ENCODE measurements around the gene CADM4. TPM values are rescaled to one million over a fixed set of nuclear protein-coding genes. Genes with fewer than 3 reads are reported as not detected.

The CADM4 gene
- total and polyA plus RNA-seq, 10 of the 15 experiments (the other 5 are each of a cell fraction or from before 2014, with no cell fraction given) = 0.04 to 0.12 (median 0.08) TPM; not detected in 5

DNA sequence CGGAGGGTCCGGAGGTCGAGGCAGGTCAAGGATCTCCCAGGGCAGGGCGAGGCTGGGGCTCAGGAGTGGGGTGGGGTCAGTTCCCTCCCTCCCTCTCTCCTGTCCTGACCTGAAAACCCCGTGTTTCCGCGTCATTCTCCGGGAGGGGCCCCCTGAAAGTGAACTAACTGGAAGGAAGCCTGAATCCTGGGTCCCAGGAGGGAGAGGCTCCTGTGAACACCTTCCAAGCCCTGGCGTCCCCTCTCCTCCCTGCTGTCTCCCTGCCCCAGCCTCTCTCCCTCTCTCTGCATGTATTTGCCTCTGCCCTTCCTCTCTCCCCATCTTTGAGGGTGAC, 741 bp upstream of the CADM4 start:
- H3K4me2 ChIP-seq (ENCODE audit: control insufficient read depth, insufficient read depth) = peak overlapping the region; percentile 62
- 31% methylated on average over 7 of the region's 9 CpGs for WGBS (ENCODE audit: insufficient coverage, insufficient replicate concordance, low lambda C conversion rate, missing lambda C conversion rate)
- no peak overlapping the region for H3K27ac ChIP-seq (ENCODE audit: control insufficient read depth, insufficient read depth)
- in situ Hi-C loops (cut with MboI) = no loop called here
- H3K79me2 ChIP-seq (ENCODE audit: control insufficient read depth, insufficient read depth, low read length) = no peaks in the 10 kb centered on the region
- no peak overlapping the region for H2AFZ ChIP-seq (ENCODE audit: control insufficient read depth, low read depth, low read length)
- ATAC-seq (no peak), FAIRE-seq (no peak), DNase-seq (ENCODE audit: low read depth, low spot score) (no peak)
- POLR2A ChIA-PET = no interaction called here
- no peaks in the 10 kb centered on the region for H4K20me1 ChIP-seq (ENCODE audit: control insufficient read depth, insufficient read depth)
- RAD21 ChIA-PET (ENCODE audit: unreplicated experiment) = no interaction called here
- no peak overlapping the region for H3K9ac ChIP-seq (ENCODE audit: control insufficient read depth, insufficient read depth, low read length)
- intact Hi-C loops (cut with micrococcal nuclease; ENCODE audit: unreplicated experiment) = no loop called here
- no TSS peak for BruUV-seq (replicated peaks)
- TF ChIP-seq GATAD2B (conservative IDR thresholded peaks at IDR 0.05; ENCODE audit: low read depth) (no peak), CBX5 (IDR thresholded peaks at IDR 0.05; ENCODE audit: low read depth) (no peak), BACH1 (IDR thresholded peaks at IDR 0.05; ENCODE audit: borderline replicate concordance) (no peak), ETV6 (conservative IDR thresholded peaks at IDR 0.05 in 1 of 2, IDR thresholded peaks at IDR 0.05 in 1 of 2; ENCODE audit: borderline replicate concordance in 1 of 2, low read depth in 1 of 2) (no peak), IKZF2 (IDR thresholded peaks at IDR 0.05) (no peak), ZBTB4 (CRISPR knock-in tag; IDR thresholded peaks at IDR 0.05) (no peak)
- TF ChIP-seq, protein P1, sequence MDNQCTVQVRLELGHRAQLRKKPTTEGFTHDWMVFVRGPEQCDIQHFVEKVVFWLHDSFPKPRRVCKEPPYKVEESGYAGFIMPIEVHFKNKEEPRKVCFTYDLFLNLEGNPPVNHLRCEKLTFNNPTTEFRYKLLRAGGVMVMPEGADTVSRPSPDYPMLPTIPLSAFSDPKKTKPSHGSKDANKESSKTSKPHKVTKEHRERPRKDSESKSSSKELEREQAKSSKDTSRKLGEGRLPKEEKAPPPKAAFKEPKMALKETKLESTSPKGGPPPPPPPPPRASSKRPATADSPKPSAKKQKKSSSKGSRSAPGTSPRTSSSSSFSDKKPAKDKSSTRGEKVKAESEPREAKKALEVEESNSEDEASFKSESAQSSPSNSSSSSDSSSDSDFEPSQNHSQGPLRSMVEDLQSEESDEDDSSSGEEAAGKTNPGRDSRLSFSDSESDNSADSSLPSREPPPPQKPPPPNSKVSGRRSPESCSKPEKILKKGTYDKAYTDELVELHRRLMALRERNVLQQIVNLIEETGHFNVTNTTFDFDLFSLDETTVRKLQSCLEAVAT (IDR thresholded peaks at IDR 0.05) = no peak
- H3K36me3 ChIP-seq (ENCODE audit: control insufficient read depth in 2 of 2, insufficient read depth in 2 of 2, low read length in 1 of 2) = no peaks in the 10 kb centered on the region
- no peaks in the 10 kb centered on the region for H3K9me3 ChIP-seq (replicated peaks; ENCODE audit: control insufficient read depth, insufficient read depth, low read length)
- SMC1A ChIA-PET (ENCODE audit: uncharacterized antibody, unreplicated experiment) = no interaction called here
- no peak overlapping the region for H3K4me3 ChIP-seq
- peaks cover 10 to 16% of the 10 kb centered on the region in 2 experiments for H3K27me3 ChIP-seq (replicated peaks in 1 of 2; ENCODE audit: control insufficient read depth in 2 of 2, insufficient read depth in 2 of 2, low read length in 1 of 2)
- peaks cover 5% of the 10 kb centered on the region for H3K4me1 ChIP-seq (ENCODE audit: control insufficient read depth, insufficient read depth, low read length)
- CTCF ChIA-PET = no interaction called here
